HG03565 (cell line): ENCODE data around the gene THEM5.
"Not testable (repeated sequence)": the region's sequence is repeated elsewhere in the genome, so short reads cannot be mapped to it uniquely, and the experiment has no call there.

Experiments
- ATAC-seq: cut with Tn5 transposase; IDR thresholded peaks from one replicate; pipeline ENCODE4 v1.9.1; 2021; ENCODE audit warnings: mild to moderate bottlenecking, moderate library complexity; ENCODE audit not compliant: unreplicated experiment

The THEM5 gene

GRCh38 chr1:151853411-151853943, at the start of gene THEM5:
Gene THEM5, minus strand, starts transcription at chr1:151853712. Its CDS starts 147 bp downstream, at chr1:151853565.
- ATAC-seq = no peak

GRCh38 chr1:151902858-151903257, 49.3 kb upstream of the THEM5 start:
- ATAC-seq = no peak

GRCh38 chr1:151900804-151901203, 47.3 kb upstream of the THEM5 start:
- not testable (repeated sequence) for ATAC-seq

GRCh38 chr1:151898519-151898991, 45.0 kb upstream of the THEM5 start:
- ATAC-seq = no peak

- no peak for ATAC-seq
Observed at GRCh38 chr1:151897991-151898431, 44.5 kb upstream of the THEM5 start.

GRCh38 chr1:151893176-151893924, 39.8 kb upstream of the THEM5 start:
- no peak for ATAC-seq

GRCh38 chr1:151892190-151892589, 38.7 kb upstream of the THEM5 start:
- no peak for ATAC-seq

GRCh38 chr1:151891512-151891911, 38.0 kb upstream of the THEM5 start:
- ATAC-seq = no peak

GRCh38 chr1:151888972-151889570, 35.6 kb upstream of the THEM5 start:
- ATAC-seq = no peak

- ATAC-seq = no peak
Observed at GRCh38 chr1:151887028-151887427, 33.5 kb upstream of the THEM5 start.

- ATAC-seq = no peak
Observed at GRCh38 chr1:151885479-151885878, 32.0 kb upstream of the THEM5 start.

- ATAC-seq = not testable (repeated sequence)
Observed at GRCh38 chr1:151884879-151885278, 31.4 kb upstream of the THEM5 start.

GRCh38 chr1:151884445-151884844, 30.9 kb upstream of the THEM5 start:
- not testable (repeated sequence) for ATAC-seq

- ATAC-seq = not testable (repeated sequence)
Observed at GRCh38 chr1:151883898-151884297, 30.4 kb upstream of the THEM5 start.

- ATAC-seq = not testable (repeated sequence)
Observed at GRCh38 chr1:151882918-151883317, 29.4 kb upstream of the THEM5 start.

- no peak for ATAC-seq
Observed at GRCh38 chr1:151882466-151882865, 29.0 kb upstream of the THEM5 start.

GRCh38 chr1:151881479-151881878, 28.0 kb upstream of the THEM5 start:
- ATAC-seq = no peak

GRCh38 chr1:151875419-151876097, 22.0 kb upstream of the THEM5 start:
- ATAC-seq = no peak

- ATAC-seq = not testable (repeated sequence)
Observed at GRCh38 chr1:151872776-151873175, 19.3 kb upstream of the THEM5 start.

- no peak for ATAC-seq
Observed at GRCh38 chr1:151871284-151872030, 17.9 kb upstream of the THEM5 start.

- ATAC-seq = no peak
Observed at GRCh38 chr1:151868486-151868885, 15.0 kb upstream of the THEM5 start.
